ENCODE results near the gene CREB5.

DNA sequence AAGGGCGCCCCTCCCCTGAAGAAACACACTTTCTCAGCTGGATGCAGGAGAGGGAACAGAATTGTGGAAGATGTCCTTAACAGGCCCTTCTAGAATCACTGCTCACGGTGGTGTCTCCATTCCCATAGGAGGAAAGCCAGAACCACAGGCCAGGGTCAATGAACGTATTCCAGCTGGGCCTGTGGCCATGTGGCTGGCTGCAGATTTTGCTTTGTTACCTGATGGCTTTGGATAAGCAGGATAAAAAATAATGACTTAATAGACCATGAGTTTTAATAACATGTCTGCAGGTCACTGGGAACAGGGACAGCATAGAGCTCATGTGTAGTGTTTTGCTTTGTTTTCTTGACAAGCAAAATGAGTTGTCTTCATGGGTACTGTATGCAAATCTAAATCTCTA, 335.5 kb downstream of the CREB5 start:
- no peak for TF ChIP-seq TAF1 (IDR thresholded peaks at IDR 0.05; ENCODE audit: borderline replicate concordance, insufficient read depth, low read length)
- no peak for TF ChIP-seq REST (IDR thresholded peaks at IDR 0.05; ENCODE audit: insufficient read depth in 1 of 2, low read depth in 2 of 2, low read length in 2 of 2)
- no peak for TF ChIP-seq POLR2AphosphoS5 (IDR thresholded peaks at IDR 0.05; ENCODE audit: low read depth, low read length)
- TF ChIP-seq SIN3A (IDR thresholded peaks at IDR 0.05; ENCODE audit: borderline replicate concordance, insufficient read depth, low read length): no peak
- TF ChIP-seq FOXP2 (optimal IDR thresholded peaks at IDR 0.05; ENCODE audit: borderline replicate concordance, extremely low read depth, extremely low read length, insufficient read depth): no peak
